Cardiac septum (tissue), 1 donor: ENCODE results near the gene CD74. TPM values are rescaled to one million over a fixed set of nuclear protein-coding genes. Genes with fewer than 3 reads are reported as not detected.
"Not testable (repeated sequence)": the region's sequence is repeated elsewhere in the genome, so short reads cannot be mapped to it uniquely, and the experiment has no call there.

Experiments used
- DNase-seq: peaks from one replicate; pipeline ENCODE4 v3.0.0-alpha.2; 2020; ENCODE audit warnings: low spot score
- intact Hi-C: fragments of 100-400 bp; cut with DNase I; formaldehyde crosslinking; loops from one replicate; pipeline ENCODE4 v1.14.0; 2022
- total RNA-seq: library from RNA; stranded (reverse); fragmentation: NEBNext Ultra II Directional; extraction: Animal tissue kit (Norgen Biotek cat#: 25700); gene quantifications from one replicate; pipeline ENCODE4 v1.2.1, GENCODE V29; 2021
- donor health status: DM: no; HTN: no; CAD: no.

CD74 gene
- total RNA-seq, 1 donor from 2014 or later, result 239 TPM

DNA sequence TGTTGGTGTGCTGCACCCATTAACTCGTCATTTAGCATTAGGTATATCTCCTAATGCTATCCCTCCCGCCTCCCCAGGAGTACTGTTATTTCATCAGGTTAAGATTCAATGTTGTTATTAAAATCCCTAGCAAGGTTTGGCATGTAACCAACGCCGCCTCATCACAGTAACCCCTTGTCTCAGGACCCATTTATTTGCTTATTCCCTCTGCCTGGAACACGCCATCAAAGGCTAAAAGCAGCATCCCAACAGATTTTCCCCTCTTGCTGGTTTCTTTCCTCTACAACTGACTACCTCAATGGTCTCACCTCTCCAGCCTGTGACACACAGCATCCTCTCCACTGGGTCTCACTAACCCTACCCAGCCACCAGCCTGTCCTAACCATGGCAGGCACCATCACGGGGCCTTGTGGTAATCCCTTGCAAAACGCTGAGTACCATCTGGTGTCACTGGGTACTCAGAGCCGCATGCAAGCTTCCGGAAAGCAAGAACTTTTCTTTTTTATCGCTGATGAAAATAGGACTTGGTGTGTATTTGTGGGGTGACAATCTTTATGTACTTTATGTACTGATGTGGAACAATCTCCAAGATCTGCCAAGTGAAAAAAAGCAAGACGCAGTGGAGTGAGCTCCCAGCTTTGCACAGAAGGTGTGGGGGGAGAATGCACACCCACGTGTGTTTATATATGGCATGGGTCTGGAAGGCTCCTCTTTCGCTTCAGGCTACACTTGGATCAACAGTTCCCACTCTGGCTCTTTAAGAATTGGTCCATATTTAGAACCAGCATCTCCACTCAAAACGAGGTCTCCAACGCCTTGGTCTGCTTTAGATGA lies 30.7 kb upstream of the CD74 start:
- intact Hi-C loops, result no loop called here
- no peak for DNase-seq

DNA sequence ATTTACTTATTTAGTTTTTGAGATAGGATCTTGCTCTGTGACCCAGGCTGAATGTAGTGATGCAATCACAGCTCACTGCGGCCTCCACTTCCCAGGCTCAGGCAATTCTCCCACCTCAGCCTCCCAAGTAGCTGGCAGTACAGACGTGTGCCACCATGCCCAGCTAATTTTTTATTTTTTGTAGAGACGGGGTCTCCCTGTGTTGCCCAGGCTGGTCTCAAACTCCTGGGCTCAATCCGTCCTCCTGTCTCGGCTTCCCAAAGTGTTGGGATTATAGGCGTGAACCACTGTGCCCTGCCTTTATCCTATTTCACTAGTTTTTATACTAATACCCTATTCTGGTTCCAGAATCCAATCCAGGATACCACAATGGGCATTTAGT lies 30.0 kb upstream of the CD74 start:
- intact Hi-C loops, result no loop called here
- DNase-seq, result no peak

DNA sequence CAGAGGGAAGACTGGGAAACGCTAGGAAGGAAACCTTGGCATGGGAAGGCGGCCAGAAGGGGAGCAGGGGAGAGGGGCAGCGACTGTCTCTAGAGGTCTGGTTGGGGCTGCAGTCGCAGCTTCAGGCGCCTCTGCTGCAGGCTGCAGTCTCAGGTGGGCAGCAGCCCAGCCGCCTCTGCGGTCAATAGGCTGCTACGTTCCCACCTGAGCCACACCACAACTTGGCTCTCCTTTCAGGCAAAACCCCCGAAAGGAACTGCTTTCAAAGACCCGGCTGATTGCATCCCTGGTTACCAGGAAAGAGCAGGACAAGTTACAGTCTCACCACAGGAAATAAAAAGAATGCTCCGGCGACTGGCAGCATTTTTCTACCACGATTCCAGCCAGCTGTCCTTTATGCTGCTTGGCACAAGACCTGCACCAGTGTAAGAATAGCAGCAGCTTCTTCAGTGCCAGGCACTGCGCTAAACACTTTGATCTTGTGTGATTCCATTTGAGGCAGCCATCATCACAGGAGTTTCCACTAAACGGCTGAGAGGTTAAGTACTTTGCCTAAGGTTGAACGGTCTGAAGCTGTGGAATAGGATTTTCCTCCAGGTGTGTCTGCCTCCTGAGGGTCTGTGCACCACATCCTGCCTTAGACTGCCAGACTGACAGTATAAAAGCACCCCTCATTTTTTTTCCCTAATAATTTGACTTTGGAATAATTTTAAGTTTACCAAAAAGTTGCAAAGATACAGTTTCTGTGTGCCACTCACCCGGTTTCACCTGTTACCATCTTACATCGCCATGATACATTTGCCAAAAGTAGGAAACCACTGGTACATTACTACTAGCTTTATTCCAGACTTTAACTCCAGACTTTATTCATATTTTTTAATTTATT lies 29.3 kb upstream of the CD74 start:
- intact Hi-C loops, result no loop called here
- no peak for DNase-seq

DNA sequence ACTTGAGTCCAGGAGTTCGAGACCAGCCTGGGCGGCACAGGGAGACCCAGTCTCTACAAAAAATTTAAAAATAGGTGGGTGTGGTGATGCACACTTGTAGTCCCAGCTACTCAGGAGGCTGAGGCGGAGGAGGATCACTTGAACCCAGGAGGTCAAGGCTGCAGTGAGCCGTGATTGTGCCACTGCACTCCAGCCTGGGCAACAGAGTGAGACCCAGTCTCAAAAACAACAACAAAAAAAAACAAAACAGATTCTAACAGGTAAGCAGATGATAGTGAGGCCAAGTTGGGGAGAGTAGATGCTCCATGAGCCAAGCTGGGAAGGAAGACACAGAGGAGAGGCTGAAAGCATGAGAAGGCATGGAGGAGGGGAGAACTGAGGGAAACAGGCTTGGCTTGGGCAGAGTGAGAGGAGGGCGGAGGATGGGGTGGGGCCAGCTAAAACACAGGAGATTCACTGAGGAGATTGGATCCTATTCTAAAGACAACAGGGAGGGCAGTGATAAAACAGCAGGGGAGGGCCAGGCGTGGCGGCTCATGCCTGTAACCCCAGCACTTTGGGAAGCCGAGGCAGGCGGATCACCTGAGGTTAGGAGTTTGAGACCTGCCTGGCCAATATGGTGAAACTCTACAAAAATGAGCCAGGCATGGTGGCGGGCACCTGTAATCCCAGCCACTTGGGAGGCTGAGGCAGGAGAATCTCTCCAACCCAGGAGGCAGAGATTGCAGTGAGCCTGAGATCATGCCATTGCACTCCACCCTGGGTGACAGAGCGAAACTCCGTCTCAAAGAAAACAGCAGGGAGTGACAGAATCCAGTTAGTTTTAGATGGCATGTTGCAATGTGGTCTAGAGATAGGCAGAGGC lies 28.5 kb upstream of the CD74 start:
- no peak for DNase-seq
- intact Hi-C loops, result no loop called here

DNA sequence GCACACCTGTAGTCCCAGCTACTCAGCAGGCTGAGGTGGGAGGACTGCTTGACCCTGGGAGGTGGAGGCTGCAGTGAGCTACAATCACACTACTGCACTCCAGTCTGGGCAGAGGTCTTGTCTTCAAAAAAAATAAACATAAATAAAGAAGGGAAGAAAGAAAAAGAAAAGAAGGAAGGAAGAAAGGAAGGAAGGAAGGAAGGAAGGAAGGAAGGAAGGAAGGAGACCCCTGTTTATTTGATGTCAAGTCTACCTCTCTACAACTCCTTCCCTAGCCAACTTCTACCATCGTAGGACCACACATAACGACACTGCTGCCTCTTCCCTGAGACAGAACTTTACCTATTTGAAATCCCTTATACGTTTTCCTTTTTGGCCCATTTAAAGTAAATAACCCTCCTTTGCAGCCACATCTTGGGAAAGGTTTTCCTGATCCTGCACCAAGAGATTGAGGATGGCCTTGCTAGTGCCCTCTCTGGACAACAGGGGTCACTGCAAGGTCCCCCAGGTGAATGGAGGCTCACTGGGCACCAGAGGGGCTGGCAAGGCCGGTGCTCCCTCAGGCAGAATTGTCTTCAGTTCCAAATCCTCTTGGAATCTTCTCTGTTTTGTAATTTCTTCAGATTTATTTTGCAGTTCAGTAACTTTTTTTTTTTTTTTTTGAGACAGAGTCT lies 26.3 kb upstream of the CD74 start:
- intact Hi-C loops, result loop anchor here (5.0 kb wide), 1 partner anchor 312 kb away; no protein-coding TSS in a partner anchor
- DNase-seq, result no peak

DNA sequence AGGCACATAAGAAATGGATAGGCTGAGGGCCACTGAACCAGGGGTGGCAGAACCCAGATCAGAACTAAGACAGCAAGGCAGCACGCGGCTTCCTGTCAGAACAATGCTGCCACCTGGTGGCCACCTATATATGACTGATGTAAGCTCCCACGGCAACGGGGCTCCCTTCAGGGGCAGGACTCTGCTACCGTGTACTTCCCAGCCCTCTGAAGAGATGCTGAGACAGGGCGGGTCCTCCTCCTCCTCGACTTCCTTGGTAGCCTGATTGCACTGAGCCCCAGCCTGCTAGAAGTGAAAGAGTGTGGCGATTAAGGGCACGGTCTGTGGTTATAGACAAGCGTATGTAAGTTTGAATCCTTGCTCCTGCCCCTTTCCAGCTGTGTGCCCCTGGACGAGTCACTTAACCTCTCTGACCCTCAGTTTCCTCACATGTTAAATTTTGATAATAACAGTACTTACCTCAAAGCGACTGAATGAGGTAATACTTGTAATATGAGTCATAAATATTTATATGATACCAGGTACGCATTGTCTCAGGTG lies 23.5 kb upstream of the CD74 start:
- peak; percentile 92 for DNase-seq
- intact Hi-C loops, result loop anchor here (5.0 kb wide), 1 partner anchor 309 kb away; no protein-coding TSS in a partner anchor

DNA sequence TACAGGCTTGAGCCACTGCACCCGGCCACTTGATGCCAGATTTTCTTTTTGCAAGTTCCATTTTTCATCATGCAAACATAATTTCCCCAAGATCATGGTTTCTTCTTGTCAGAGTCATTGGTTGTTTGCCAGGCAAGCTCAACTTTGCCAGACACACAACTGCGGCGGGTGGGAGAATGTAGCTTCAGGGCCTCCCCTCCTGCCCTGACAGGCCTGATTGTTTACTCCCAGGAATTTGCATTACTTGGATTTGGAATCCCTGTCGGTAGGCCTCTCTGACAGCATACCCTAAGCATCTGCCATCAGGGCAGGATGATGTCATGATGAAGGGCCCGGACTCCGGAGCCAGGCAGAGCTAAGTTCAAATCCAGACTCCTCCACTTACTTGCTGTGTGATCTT lies 21.8 kb upstream of the CD74 start:
- DNase-seq, result no peak
- intact Hi-C loops, result no loop called here

DNA sequence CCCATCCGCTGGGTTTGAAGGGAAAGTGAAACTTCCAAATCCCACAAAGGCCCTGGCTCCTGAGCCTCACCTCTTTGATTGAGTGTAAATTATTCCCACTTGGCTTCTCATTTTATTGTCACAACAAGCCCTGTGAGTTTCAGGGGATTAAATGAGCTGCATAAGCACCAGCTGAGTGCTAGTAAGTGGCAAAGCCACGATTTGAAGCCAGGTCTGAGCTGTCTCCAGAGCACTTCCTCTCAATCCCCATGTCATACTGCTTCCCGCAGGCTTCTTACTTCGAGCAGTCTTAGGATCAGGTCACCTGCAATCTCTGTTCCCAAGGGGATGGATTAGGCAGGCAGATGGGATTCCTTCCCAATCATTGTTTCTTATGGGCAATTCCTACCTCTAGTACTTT lies 18.9 kb upstream of the CD74 start:
- DNase-seq, result no peak
- intact Hi-C loops, result no loop called here

DNA sequence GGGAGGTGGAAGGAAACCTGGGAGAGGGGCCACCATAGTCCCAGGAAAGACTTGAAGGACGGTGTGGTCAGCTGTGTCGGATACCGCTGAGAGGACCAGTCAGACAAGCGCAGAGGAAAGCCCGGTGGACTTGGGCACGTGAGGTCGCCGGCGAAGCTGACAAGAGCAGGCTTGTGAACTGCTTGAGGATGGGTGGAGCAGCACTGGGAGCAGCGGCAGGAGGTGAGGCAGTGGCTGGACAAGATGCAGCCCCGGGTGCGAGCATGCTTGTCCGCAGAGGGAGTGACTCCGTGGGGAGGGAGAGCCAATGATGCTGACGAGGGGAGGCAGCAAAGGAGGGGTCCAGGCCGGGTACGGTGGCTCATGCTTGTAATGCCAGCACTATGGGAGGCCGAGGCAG lies 18.3 kb upstream of the CD74 start:
- intact Hi-C loops, result no loop called here
- no peak for DNase-seq

DNA sequence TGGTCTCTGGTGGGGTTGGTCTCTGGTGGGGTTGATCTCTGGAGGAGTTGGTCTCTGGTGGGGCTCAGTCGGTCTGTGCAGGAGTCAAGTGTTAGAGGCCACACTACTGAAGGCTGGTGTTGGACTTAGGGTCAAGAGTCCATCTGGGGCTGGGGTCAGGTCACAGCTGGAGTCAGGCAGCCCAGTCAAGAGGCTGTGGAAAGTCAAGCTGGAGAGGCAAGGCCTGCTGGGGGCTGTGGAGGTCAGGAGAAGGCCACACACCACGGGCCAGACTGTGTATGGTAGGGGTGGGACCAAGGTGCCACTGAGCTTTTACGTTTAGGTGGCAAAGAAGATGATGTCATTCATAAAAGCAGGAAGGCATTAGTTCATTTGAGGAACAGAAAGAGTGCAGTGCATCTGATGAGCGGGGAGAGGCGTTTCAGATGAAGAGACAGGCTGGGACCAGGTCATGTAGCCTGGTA lies 16.7 kb upstream of the CD74 start:
- intact Hi-C loops, result no loop called here
- no peak for DNase-seq

DNA sequence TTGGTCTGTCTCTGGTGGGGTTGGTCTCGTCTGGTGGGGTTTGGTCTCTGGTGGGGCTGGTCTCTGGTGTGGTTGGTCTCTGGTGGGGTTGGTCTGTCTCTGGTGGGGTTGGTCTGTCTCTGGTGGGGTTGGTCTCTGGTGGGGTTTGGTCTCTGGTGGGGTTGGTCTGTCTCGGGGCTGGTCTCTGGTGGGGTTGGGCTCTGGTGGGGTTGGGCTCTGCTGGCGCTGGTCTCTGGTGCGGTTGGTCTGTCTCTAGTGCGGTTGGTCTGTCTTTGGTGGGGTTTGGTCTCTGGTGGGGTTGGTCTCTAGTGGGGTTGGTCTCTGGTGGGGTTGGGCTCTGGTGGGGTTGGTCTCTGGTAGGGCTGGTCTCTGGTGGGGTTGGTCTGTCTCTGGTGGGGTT lies 16.3 kb upstream of the CD74 start:
- no peak for DNase-seq
- intact Hi-C loops, result no loop called here

DNA sequence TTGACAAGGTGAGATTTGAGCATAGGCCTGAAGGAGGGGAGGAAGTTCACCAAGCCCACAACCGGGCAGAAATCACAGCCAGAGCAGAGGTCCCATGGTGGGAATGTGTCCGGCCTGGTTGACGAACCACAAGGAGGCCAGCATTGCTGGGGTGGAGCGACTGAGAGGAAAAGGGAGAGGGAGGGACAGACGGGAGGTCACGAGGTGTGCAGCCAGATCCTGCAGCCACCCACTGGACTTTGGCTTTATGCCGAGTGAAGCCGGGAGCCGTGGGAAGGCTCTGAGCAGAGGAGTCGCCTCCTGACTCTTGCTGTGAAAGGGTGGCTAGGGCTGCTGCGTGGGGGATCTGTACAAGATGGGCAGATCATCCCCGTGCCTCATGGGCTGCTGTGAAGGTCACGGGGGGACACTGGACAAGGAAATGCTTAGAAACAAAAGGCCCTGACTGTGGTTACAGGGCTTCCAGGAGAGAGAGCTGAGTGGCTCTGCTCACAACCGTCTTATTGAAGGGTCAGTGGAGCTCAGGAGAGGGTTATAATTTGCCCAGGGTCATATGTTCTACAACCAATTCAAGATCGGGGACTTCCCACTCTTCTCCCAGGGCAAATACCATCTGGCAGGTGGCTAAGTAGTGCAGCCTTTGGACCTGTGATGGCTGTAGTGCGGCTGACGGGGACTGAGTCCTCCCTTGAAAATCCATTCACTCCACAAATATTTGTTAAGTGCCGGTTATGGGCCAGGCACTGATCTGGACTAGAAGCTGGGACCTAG lies 15.6 kb upstream of the CD74 start:
- intact Hi-C loops, result no loop called here
- DNase-seq, result peak; percentile 80

DNA sequence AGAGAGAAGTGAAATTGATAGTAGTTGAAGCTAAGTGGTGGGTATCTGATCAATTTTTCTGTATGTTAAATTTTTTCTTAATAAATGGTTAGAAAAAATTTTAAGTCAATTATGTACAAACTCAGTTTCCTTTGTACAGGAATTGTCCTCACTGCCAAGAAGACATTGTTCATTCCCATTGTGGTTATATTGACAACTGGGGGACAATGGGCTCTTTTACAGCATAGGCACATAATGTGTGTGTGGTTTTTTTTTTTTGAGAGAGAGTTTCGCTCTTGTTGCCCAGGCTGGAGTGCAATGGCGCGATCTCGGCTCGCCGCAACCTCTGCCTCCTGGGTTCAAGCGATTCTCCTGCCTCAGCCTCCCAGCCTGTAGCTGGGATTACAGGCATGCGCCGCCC lies 13.5 kb upstream of the CD74 start:
- DNase-seq, intact Hi-C loops: not testable (repeated sequence)

DNA sequence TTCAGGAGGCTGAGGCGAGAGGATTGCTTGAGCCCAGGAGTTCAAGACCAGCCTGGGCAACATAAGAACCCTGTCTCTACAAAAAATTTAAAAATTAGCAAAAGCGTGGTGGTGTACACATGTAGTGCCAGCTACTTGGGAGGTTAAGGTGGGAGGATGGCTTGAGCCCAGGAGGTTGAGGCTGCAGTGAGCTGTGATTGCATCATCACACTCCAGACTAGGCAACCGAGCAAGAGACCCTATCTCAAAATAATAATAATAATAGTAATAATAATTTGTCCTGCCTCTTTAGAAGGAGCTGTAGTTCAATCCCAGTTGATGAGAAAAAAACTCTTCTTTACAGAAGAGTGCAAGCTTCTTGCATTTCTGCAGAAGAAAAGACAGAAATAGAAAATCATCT lies 10.0 kb upstream of the CD74 start:
- intact Hi-C loops, result no loop called here
- DNase-seq, result no peak

DNA sequence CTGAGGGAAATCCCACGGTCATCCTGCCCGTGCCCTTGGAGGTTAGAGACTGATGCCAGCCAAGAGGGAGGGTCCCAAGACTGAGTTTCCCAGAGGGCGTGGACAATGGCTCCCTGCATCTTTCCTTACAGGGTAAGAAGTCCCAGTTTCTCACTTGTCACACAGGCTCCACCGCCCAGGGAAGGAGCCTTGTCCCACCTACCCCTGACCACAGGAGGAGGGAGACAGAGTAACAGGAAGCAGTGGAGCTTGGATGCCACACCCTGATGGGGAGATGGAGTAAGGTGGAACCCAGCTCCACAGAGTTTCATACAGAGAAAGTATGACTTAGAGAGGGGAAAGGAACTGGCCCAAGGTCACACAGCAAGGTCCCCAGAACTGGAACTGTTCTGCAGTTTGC lies 9.4 kb upstream of the CD74 start:
- intact Hi-C loops, result no loop called here

DNA sequence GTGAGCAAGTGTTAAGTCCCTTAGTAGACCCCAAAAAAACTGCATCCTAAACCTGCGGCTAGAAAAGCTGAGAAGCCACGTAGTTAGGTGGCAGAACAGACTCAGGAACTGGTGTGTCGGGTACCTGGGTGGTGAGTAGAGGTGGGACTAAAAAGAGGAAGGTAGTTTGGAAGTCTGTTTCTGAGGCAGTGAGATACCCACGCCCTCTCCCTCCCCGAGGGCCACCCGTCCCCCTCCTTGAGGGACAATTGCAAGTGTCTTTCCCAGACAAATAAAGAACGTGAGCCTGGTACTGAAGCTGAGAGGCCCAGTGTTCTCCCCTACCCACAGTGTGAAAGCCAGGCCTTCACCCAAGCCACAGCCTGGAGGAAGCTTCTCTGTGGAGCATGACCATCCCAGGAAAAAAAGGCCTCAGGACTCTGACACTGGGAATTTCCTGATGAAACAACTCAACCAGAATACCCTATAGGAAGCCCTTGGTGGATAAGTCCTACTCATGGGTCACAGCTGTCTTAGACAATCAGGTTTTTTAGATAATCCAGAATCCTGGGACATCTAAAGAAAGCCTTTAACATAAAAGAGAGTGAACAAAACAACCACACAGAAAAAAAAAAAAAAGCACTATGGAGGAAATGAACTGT lies 7.0 kb upstream of the CD74 start:
- intact Hi-C loops, result no loop called here
- no peak for DNase-seq

More for the DNA sequence above, 9.4 kb upstream of the CD74 start:
- DNase-seq, result no peak

DNA sequence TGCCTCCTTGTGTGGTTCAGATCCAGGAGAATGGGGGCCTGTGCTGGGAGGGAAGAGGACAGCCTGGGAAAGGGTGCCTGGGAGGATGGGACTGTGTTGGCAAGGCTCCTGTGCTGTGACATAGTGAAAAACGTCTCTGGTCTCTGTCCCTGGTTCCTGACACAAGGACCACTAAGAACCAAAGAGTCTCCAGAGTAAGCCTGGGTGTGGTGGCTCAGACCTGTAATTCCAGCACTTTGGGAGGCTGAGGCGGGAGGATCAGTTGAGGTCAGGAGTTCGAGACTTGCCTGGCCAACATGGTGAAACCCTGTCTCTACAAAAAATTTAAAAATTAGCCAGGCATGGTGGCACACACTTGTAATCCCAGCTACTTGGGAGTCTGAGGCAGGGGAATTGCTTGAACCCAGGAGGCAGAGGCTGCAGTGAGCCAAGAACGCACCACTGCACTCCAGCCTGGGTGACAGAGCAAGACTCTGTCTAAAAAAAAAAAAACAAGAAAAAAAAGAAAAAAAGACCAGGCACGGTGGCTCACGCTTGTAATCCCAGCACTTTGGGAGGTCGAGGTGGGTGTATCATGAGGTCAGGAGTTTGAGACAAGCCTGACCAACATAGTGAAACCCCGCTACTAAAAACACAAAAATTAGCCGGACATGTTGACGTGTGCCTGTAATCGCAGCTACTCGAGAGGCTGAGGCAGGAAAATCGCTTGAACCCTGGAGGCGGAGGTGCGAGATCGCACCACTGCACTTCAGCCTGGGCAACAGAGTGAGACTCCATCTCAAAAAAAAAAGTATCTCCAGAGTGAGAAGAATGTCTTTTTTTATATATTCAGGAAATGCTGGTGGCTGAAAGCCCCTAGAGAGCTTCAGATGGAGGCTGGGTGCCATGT lies 1.4 kb upstream of the CD74 start:
- intact Hi-C loops, DNase-seq: not testable (repeated sequence)
